NCI-H2227 treated with DMSO at 0.1 percent for 48 hours (cell line): ENCODE results near the gene MIOX.
A peak's percentile ranks its signal among the peaks of the same experiment; 100 is the strongest.
"Not testable (repeated sequence)": the region's sequence is repeated elsewhere in the genome, so short reads cannot be mapped to it uniquely, and the experiment has no call there.

Experiments
- DNase-seq: peaks from one replicate; lab custom pipeline; 2025; lab: John Stamatoyannopoulos, UW

The MIOX gene

GRCh38 chr22:50517495-50518260, 31.0 kb downstream of the MIOX start:
- no peak for DNase-seq

DNA sequence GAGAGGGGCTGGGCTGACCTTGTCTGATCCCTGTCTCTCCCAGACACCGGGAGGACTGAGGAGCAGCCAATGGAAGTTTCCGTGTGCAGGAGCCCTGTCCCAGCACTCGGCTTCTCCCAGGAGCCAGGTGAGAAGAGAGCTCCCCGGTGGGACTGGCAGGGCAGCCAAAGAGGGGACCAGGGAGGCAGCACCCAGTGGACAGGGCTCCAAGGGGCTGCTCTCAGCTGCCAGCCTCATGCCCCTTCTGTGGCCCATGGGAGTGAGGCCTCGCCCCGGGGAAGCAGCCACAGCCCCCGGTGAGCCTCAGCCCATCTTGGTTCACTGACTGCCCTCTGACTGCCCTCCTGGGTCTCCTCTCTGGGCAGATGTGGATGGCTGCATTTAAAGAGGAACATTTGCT, 31.9 kb downstream of the MIOX start:
- no peak for DNase-seq

GRCh38 chr22:50519151-50519550, 32.5 kb downstream of the MIOX start:
- no peak for DNase-seq

DNA sequence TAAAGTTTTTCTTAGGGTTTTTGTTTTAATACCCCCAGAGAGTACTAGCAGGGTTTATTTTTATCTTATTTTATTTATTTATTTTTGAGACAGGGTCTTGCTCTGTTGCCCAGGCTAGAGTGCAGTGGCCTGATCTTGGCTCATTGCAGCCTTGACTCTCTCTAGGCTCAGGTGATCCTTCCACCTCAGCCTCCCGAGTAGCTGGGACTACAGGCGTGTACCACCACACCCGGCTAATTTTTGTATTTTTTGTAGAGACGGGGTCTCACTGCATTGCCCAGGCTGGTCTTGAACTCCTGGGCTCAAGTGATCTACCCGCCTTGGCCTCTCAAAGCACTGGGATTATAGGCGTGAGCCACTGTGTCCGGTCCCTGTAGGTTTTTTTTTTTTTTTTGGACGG, 33.5 kb downstream of the MIOX start:
- DNase-seq = not testable (repeated sequence)

GRCh38 chr22:50520826-50521453, 34.3 kb downstream of the MIOX start:
- DNase-seq = no peak

DNA sequence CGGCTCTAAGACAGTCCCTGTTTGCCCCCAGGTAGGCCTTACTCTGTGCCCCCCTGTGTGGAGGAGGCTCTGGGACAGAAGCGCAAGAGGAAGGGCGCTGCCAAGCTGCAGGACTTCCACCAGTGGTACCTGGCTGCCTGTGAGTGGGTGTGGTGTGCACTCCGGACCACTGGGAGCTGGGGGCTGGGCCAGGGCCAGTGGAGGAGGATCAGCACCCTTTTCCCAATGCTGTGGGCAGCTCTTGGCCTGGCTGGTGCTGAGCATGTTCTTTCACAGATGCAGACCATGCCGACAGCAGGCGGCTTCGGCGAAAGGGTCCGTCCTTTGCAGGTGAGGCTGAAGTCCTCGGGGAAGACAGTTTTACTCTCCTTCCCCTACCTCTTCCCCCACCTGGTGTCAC, 35.1 kb downstream of the MIOX start:
- DNase-seq = no peak

DNA sequence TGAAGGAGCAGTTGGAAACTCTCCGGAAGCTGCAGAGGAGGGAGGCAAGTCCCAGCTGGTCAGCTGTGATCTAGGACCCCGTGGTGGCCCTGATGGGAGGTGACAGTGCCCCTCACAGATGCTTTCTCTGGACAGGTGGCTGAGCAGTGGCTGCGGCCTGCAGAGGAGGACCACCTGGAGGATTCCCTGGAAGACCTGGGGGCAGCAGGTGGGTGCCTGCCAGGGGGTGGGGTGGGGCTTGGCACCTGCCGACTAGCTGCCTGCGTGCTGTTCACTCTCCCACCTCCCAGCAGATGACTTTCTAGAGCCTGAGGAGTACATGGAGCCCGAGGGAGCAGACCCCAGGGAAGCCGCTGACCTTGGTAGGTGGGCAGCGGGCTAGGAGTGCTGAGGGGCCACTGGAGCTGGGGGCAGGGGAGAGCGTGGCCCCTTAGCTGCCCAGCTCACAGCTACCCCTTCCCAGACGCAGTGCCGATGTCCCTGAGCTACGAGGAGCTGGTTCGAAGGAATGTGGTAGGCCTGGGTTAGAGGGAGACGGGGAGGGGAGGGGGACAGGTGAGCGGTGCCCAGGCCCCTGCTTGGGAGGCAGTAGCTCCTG, 35.6 kb downstream of the MIOX start:
- no peak for DNase-seq

DNA sequence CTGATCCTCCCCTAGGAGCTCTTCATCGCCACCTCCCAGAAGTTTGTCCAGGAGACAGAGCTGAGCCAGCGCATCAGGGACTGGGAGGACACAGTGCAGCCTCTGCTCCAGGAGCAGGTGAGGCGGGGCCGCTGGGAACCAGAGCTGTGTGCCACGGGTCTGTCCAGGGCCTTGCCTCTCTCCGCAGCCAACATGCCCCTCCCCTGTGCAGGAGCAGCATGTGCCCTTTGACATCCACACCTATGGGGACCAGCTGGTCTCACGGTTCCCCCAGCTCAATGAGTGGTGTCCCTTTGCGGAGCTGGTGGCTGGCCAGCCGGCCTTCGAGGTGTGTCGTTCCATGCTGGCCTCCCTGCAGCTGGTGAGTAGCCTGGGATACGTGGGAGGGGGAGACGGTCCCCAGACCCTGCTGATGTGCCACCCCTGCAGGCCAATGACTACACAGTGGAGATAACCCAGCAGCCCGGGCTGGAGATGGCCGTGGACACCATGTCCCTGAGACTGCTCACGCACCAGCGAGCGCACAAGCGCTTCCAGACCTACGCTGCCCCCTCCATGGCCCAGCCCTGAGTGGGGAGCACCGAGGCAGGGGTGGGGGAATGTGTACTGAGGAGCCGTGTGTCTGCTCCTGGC, 36.3 kb downstream of the MIOX start:
- DNase-seq = no peak

- DNase-seq = no peak
Observed at GRCh38 chr22:50523458-50523805, 36.8 kb downstream of the MIOX start.

DNA sequence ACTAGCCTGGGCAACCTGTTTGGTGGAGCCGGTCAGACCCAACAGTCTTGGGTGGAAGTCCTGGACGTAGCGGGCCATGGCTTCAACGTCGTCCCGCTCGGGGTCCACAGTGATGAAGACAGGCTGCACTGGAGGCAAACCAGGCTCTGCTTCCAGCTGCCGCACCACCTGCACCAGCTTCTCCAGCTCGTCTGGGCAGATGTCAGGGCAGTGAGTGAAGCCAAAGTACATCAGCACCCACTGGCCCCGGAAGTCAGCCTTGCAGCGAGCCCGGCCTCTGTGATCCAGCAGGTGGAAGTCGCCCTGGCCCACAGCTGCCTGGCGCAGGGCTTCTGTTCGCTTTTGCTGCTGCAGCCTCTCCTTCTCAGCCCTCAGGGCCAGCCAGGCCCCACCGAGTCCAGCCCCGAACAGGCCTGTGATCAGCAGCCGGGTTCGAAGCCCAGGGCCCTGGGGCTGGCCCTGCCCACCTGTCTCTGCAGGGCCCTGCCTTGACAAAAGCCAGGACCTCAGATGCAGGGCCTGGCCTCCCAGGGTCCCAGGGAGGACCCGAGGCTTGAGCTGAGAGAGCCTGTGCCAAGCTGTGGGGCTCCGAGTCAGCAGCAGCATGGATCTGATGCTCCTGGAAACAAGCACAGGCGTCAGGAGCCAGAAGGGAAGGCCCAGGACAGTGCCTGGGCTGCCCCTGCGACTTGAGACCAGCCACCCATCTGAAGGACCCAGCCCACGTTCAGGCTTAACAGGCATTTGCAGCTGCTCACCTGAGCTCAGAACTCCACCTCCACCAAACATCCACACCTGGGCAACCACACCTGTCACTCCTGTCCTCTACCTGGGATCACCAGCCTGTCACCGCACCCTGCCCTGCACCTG, 37.4 kb downstream of the MIOX start:
- DNase-seq = no peak

GRCh38 chr22:50524676-50525103, 38.0 kb downstream of the MIOX start:
- peak; percentile 31 for DNase-seq

DNA sequence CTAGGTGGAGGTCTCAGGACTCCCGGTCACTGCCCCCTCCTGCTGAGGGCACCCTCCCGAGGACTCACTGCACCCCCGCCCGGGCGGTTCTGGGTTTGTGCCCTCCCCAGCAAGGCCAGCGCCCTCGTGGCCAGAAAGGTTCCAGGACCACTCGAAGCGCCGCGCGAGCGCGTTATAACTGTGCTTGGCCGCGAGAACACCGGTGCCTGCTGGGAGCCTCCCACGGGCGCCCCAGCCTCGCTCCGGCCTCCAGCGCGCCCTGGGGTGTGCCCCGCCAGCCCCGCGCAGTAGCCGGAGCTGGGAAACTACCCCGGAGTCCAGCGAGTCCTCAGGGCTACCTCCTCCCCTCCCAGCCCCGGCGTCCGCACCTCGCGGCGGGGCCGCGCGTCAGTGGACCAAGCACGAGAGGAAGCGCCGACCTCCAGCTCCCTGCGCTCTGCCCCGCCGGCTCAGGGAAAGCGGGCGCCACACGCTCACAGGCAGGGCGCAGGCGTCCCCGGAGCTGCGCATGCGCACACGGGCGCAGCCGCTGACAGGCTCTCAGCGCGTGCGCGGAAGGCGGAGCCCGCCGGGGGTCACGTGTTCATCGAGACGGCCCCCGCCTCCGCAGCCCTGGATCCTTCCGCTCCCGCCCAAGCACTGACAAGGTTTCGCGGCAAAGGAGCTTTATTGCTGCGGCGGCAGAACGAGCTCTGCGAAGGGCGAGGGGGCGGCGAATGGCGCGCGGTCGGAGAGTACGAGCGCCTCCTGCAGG, 38.6 kb downstream of the MIOX start, which contains the start of gene SCO2:
Gene SCO2, minus strand, starts transcription at position 495 of the 754 bp plus-strand sequence. CDS start 1,187 bp downstream, outside the sequence.
- DNase-seq = peak; percentile 85

- DNase-seq = no peak
Observed at GRCh38 chr22:50525858-50526107, 39.1 kb downstream of the MIOX start.

DNA sequence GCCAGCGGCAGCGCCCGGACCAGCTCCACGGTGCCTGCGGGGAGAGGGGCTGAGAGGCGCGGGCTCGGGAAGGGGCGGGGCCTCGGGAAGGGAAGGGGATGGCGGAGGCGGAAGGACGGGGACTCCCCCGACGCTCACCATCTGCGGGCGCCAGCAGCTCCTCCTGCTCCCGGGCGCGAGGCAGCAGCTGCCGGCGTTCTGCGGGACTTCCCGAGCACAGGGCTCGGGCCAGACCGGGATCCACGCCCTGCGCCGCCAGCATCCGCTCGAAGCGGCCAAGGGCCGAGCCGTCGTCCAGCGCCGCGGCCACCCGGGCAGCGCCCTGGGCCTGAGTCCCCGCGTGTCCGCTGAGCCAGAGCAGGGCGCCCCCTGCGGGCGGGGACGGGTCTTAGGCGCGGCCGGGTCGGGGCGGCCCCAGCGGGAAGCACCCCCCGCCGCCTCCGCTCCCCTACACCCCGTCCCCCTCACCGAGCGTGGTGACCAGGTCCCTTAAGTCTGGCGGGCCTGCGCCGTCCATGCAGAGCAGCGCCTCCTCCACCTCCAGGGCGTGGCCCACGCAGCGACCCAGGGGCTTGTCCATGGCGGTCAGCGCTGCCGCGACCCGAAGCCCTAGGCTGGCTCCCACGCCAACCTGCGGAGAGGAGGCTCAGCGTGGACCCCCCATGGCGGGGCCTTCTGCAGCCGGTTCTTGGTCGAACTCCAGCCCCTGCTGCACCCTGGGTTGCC, 39.6 kb downstream of the MIOX start:
- peak; percentile 38 for DNase-seq

GRCh38 chr22:50526834-50527801, 40.5 kb downstream of the MIOX start:
- DNase-seq = no peak

DNA sequence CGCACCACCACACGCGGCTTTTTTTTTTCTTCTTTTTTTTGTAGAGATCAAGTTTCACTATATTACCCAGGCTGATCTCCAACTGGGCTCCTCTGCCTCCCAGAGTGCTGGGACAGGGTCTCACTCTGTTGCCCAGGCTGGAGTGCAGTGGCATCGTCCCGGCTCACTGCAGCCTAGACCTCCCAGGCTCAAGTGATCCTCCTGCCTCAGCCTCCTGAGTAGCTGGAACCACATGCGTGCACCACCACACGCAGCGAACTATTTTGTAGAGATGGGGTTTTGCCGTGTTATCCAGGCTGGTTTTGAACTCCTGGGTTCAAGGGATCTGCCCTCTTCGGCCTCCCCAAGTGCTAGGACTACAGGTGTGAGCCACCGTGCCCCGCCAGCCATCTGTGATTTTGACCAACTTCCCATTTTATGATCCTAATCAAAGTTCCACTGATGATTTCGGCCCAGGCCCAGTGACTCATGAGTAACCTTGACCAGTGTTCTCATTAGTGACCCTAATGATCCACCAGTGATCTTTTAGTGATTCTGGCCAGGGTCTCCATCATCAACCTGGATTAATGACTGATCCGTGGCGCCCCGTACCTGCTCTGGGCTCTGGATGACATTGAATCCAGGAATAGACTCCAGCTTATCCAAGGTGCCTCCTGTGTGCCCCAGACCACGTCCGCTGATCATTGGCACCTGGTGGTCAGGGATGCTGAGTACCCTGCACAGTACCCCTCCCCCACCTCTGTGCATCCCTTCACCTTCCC, 41.4 kb downstream of the MIOX start:
- no peak for DNase-seq

GRCh38 chr22:50528682-50529415, 42.2 kb downstream of the MIOX start:
- no peak for DNase-seq

GRCh38 chr22:50529416-50529896, 42.8 kb downstream of the MIOX start:
- DNase-seq = no peak
